Endometrial microvascular endothelial cells (primary cell): ENCODE results near the gene GPC5. TPM values are rescaled to one million over a fixed set of nuclear protein-coding genes. Genes with fewer than 3 reads are reported as not detected.

Experiments
- in situ Hi-C: cut with HindIII; loops from 2 replicates; pipeline ENCODE4 v1.10.0; 2017; ENCODE audit warnings: low sequenced_read_pairs, low pct_unique_long_range_greater_than_20kb; ENCODE audit errors: inconsistent ontology term
- total RNA-seq: library from RNA; depleted of rRNA; stranded (reverse); fragments of >200 nt; gene quantifications from one replicate; pipeline ENCODE4 v1.2.3, GENCODE V29; 2015; ENCODE audit errors: inconsistent ontology term

GPC5 gene
- total RNA-seq, 1 donor from 2014 or later, result 0.46 TPM

GRCh38 chr13:92126399-92126798, 728.0 kb downstream of the GPC5 start:
- in situ Hi-C loops, result no loop called here

DNA sequence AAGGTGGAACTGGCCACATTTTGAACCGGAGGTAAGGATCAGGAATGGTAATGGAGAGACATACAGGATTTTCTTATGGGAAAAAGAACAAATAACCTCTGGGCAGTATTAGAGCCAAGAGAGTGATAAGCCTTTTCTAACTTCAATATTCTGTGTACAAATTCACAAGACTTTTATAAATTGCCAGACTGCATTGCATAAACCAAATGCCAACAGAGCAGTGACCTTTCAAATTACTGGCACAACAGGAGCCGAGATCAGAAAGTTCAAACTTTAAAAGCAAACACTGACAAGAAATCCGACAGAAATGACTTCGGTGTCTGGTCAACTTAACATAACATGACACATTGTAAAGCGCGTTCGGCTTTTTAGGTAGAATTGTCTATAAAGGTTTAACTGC, 737.1 kb downstream of the GPC5 start:
- in situ Hi-C loops, result no loop called here

DNA sequence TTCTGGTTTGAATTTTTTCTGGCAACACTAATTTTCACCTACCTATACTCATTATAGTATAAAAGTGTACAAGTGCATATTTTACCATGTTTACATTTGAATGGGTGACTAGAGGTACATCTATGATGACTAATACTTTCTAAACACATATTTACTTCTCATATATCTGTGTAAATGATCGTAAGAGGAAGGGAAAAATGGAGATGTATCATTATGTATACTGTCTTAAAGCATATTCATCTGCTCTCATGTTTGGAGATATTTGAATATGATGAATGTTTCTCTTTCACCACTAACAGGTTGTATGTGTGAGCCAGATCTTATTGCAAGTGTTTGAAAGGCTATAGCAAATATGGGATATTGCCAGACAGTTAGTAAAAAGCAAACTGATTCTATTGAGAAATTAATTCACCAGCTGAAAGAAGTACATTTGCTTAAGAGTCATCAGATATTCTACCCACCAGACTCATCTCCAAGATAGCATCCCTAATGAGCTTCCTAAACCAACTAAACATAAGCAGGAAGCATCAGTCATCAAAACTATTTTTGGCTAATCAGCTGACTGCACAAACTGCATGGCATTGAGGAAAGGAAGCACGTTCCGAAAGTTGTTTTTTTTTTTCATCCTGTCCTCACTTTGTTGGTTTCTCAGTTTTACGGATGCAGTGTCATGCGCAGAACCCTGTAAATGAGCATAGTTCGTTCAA, 738.2 kb downstream of the GPC5 start:
- in situ Hi-C loops, result no loop called here

DNA sequence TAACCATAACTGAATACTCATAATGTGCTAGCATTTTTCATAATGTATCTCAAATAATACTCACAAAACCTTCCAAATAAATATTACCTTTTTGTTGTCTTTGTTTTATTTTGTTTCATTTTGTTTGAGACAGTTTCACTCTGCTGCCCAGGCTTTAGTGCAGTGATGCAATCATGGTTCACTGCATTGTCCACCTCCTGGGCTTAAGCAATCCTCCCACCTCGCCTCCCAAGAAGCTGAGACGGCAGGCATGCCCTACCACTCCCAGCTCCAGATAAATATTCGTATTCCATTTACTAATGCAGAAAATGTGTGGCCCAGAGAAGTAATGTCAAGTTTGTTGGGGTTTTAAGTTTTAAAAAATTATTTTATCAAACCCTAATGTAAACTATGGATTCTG, 739.1 kb downstream of the GPC5 start:
- in situ Hi-C loops, result no loop called here

DNA sequence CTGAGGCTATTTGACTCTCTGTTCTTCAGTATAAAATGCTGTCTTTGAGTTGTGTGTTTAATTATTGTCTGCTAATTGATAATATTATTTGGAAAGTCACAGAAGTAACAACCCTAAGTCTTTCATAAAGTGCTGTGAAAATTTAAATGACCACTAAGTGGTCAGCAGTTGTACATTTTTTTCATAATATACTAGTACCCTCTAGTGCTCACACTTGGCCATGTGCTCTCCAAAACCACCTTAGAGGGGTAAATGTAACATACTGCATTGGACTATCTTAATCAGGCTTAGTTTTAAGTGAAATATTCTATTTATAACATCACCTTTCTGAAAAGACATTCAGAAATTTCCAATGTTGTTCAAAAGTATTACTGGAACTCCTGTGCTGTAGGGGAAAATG, 745.3 kb downstream of the GPC5 start:
- in situ Hi-C loops, result no loop called here

- in situ Hi-C loops, result no loop called here
Observed at GRCh38 chr13:92150606-92151005, 752.2 kb downstream of the GPC5 start.

GRCh38 chr13:92158346-92158745, 759.9 kb downstream of the GPC5 start:
- in situ Hi-C loops, result no loop called here

DNA sequence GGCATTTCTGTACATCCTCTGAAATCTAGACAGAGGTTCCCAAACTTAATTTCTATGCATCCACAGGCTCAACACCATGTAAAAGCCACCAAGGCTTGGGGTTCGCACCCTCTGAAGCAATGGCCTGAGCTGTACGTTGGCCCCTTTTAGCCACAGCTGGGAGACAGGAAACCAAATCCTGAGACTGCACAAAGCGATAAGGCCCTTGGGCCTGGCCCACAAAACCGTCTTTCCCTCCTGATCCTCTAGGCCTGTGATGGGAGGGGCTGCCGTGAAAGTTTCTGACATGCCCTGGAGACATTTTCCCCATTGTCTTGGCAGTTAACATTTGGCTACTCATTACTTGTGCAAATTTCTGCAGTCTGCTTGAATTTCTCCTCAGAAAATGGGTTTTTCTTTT, 766.4 kb downstream of the GPC5 start:
- in situ Hi-C loops, result no loop called here

GRCh38 chr13:92172191-92172590, 773.8 kb downstream of the GPC5 start:
- in situ Hi-C loops, result no loop called here

GRCh38 chr13:92173254-92173653, 774.8 kb downstream of the GPC5 start:
- in situ Hi-C loops, result no loop called here

GRCh38 chr13:92175330-92175729, 776.9 kb downstream of the GPC5 start:
- in situ Hi-C loops, result no loop called here

DNA sequence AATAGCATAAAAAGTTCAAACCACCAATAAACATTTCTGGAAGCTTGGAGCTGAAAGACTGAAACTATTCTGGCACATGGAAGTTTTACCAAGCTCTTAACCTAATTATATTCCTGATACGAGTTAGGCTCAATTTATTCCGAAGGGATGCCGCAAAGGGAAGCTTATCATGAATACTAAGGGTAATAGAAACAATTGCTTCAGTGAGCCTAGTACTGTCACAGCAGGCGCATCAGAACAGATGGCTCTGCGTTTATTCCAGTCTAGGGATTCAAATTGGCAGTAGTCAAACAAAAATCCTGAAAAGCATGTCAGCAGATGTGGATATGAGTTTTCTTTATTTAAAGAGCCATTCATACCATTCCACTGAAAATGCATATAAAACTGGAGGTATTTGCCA, 779.5 kb downstream of the GPC5 start:
- in situ Hi-C loops, result no loop called here

- in situ Hi-C loops, result no loop called here
Observed at GRCh38 chr13:92179223-92179622, 780.8 kb downstream of the GPC5 start.

- in situ Hi-C loops, result no loop called here
Observed at GRCh38 chr13:92187378-92187989, 789.1 kb downstream of the GPC5 start.

DNA sequence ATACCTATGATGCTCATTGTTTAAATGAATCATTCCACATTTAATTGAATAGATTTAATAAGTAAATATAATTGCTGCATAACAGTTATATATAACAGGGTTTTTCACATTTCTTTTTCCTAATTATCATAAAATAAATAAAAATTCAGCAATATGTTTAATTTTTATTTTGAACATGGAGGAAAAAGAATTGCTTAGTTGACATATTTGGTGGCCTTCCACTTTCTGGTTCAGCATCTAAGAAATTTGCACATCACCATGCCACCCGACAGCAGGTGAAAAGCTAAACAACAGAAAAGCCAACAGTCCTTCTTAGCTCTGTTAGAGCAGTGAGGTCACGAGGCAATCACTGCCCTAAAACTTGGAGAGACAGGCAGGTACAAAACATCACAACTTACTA, 790.2 kb downstream of the GPC5 start:
- in situ Hi-C loops, result no loop called here

GRCh38 chr13:92196591-92197256, 798.3 kb downstream of the GPC5 start:
- in situ Hi-C loops, result no loop called here

DNA sequence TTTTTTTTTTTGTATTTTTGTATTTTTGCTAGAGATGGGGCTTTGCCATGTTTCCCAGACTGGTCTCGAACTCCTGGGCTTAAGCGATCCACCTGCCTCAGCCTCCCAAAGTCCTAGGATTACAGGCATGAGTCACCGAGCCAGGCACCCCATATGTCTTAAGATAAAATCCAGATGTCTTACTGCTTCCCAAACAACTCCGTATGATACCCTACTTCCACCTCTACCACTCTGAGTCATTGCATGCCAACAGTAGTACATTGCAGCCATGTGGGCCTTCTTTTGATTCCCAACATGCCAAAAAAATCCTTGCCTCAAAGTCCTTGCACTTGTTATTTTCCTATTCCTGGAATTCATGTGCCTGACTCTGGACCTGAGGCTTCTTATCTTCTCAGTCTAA, 799.2 kb downstream of the GPC5 start:
- in situ Hi-C loops, result no loop called here

DNA sequence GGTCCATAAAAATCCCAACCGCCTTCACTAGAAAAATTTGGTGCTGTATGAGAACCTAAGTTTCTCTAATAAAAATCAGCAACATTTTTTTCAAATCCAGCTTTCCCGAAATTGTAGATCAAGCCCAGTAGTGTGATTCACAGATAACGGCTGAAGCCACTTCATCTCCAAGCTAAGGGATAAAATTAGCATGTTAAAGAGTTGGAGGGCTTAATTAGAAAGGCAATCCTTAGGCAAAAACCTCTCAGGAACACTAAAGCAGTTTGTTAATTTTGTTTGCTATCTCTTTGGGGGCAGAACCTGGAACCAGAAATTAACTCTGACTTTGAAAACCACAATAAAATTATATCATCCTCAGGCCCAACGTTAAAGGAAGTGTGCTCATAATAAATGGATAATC, 820.2 kb downstream of the GPC5 start:
- in situ Hi-C loops, result no loop called here

GRCh38 chr13:92221916-92222315, 823.5 kb downstream of the GPC5 start:
- in situ Hi-C loops, result no loop called here

GRCh38 chr13:92224052-92224821, 825.8 kb downstream of the GPC5 start:
- in situ Hi-C loops, result no loop called here
